Measurements from ENCODE around the gene MAS1. TPM values are rescaled to one million over a fixed set of nuclear protein-coding genes. Genes with fewer than 3 reads are reported as not detected.
A peak's percentile ranks its signal among the peaks of the same experiment; 100 is the strongest.

Gene MAS1
- total and polyA plus RNA-seq, 8 donors, result under 0.01 TPM; not detected in 7

DNA sequence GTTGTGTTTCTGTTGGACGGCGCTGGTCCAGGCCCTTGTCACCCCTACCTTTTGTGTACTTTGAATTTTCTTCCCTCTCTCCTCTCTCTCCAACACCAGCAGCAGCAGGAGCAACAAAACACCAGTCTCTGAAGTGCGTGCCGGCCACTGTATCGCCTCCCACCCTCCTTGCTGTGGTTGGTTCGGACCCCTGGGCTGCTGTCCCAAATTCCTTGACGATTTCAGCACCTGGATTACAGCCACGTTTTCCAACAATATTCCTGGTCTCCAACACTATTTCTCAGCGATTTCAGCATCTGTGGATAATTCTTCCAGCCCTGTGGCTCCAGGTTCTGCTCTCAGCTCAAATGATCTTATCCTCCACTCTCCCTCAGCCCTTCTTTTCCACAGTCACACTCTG, 11.8 kb downstream of the MAS1 start:
- ATAC-seq, result no peak
- intact Hi-C loops (cut with DNase I), result no loop called here
- 77 to 80% methylated on average over 9 of the region's 9 CpGs for WGBS, 2 donors
- Histone ChIP-seq H3K4me3 (no peak overlapping the region), H3K27ac (no peak overlapping the region), H3K36me3 (no peaks in the 10 kb centered on the region), H3K9me3 (no peaks in the 10 kb centered on the region), H3K27me3 (no peaks in the 10 kb centered on the region), H3K4me1 (no peaks in the 10 kb centered on the region)
- no peak for DNase-seq
- TF ChIP-seq CTCF (IDR thresholded peaks at IDR 0.05), result no peak
- FAIRE-seq, result no peak

GRCh38 chr6:159904497-159904911, 13.7 kb downstream of the MAS1 start:
- no peak for TF ChIP-seq CTCF (IDR thresholded peaks at IDR 0.05)
- FAIRE-seq (no peak), DNase-seq (no peak), ATAC-seq (no peak)
- H3K4me3 ChIP-seq, result no peak overlapping the region
- no peak overlapping the region for H3K27ac ChIP-seq
- no peaks in the 10 kb centered on the region for H3K27me3 ChIP-seq
- 82 to 89% methylated on average over 9 of the region's 9 CpGs for WGBS, 2 donors
- H3K4me1 ChIP-seq, result no peaks in the 10 kb centered on the region
- no peaks in the 10 kb centered on the region for H3K36me3 ChIP-seq
- intact Hi-C loops (cut with DNase I), result no loop called here
- H3K9me3 ChIP-seq, result no peaks in the 10 kb centered on the region

DNA sequence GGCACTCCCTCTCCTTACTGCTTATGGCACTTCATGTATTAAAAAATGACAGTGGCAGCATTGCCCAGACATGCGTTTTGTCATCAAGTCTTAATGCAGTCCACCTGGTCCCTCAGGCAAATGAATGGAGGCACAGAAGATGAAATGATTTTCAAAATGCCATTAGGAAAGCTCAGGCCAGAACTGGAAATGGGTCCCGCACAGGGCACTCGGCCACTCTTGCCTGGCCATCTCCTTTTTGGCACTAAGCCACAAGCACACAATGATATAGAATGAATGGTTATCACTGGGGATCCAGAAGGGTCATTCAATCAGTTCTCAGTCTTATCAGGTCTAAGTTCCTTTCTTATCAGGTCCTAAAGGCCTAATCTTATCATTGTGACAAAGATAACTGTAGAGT, 15.6 kb downstream of the MAS1 start:
- 68 to 69% methylated on average over 3 of the region's 3 CpGs for WGBS, 2 donors
- no peak for TF ChIP-seq CTCF (IDR thresholded peaks at IDR 0.05)
- intact Hi-C loops (cut with DNase I), result no loop called here
- ATAC-seq (no peak), FAIRE-seq (no peak), DNase-seq (no peak)
- H3K9me3 ChIP-seq, result no peaks in the 10 kb centered on the region
- H3K4me1 ChIP-seq, result no peaks in the 10 kb centered on the region
- H3K27me3 ChIP-seq, result no peaks in the 10 kb centered on the region
- no peaks in the 10 kb centered on the region for H3K36me3 ChIP-seq
- H3K27ac ChIP-seq, result no peak overlapping the region
- no peak overlapping the region for H3K4me3 ChIP-seq

- peak in 1 of 4 donors; percentile 49 for ATAC-seq
- Histone ChIP-seq H3K27ac (no peak overlapping the region), H3K27me3 (no peaks in the 10 kb centered on the region), H3K9me3 (no peaks in the 10 kb centered on the region), H3K4me3 (no peak overlapping the region), H3K36me3 (no peaks in the 10 kb centered on the region), H3K4me1 (no peaks in the 10 kb centered on the region)
- FAIRE-seq, result no peak
- DNase-seq, result no peak
- intact Hi-C loops (cut with DNase I), result no loop called here
- no peak for TF ChIP-seq CTCF (IDR thresholded peaks at IDR 0.05)
- 71 to 75% methylated on average over 4 of the region's 4 CpGs for WGBS, 2 donors
These were observed 17.7 kb downstream of the MAS1 start for GRCh38 chr6:159908535-159908934.

DNA sequence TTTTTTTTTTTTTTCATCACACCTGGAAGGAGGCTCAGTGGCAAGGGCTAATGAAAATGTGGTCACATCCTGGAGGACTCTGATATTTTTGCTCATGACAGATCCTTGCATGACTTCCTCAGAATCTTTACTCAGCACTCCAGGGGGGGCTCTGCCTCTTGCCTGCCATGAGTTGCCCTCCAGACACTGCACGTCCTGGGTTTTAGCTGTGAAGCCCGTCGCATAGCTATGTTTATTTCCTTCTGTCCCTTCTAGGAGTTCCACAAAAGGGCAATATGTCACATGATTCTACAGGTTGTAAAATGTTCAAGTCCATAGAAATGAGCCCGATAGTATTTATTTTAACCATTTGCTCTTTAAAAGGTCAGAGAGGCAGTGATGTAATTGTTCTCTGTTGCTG, 18.2 kb downstream of the MAS1 start:
- DNase-seq, result no peak
- 55 to 64% methylated on average over 4 of the region's 4 CpGs for WGBS, 2 donors
- H3K36me3 ChIP-seq, result no peaks in the 10 kb centered on the region
- H3K27ac ChIP-seq, result no peak overlapping the region
- no peak overlapping the region for H3K4me3 ChIP-seq
- intact Hi-C loops (cut with DNase I), result no loop called here
- H3K9me3 ChIP-seq, result no peaks in the 10 kb centered on the region
- no peaks in the 10 kb centered on the region for H3K4me1 ChIP-seq
- TF ChIP-seq CTCF (IDR thresholded peaks at IDR 0.05), result no peak
- no peaks in the 10 kb centered on the region for H3K27me3 ChIP-seq
- no peak for ATAC-seq
- no peak for FAIRE-seq

All from pancreas (tissue), 10 donors.